Esophagus squamous epithelium (tissue), 4 donors: ENCODE data around the gene ARMC9.

Source experiments
- CTCF ChIP-seq, 6 experiments: fragments of 450-650 bp in 4 of 6; fragments of 200-600 bp in 2 of 6; sonication (generic) in 2 of 6; IDR thresholded peaks; one replicate each; pipeline ENCODE4 v1.5.1; 2016 to 2019; ENCODE audit warnings: antibody characterized with exemption in 6 of 6, mild to moderate bottlenecking in 4 of 6, moderate library complexity in 4 of 6
- POLR2A ChIP-seq, 4 donors: fragments of 450-650 bp; IDR thresholded peaks; one replicate each; pipeline ENCODE4 v1.6.1; 2017; ENCODE audit warnings: antibody characterized with exemption in 4 of 4, mild to moderate bottlenecking in 4 of 4, moderate library complexity in 3 of 4

- TF ChIP-seq CTCF (IDR thresholded peaks at IDR 0.05) = no peak
- TF ChIP-seq POLR2A (IDR thresholded peaks at IDR 0.05) = no peak
Observed at GRCh38 chr2:231336236-231336635, 137.8 kb downstream of the ARMC9 start.
